ENCODE results near the gene GNB1L.

GNB1L gene

GRCh38 chr22:19819208-19819910 lies 35.3 kb downstream of the GNB1L start (continued):
- no peak for TF ChIP-seq ARNTL (CRISPR knock-in tag; IDR thresholded peaks at IDR 0.05; ENCODE audit: borderline replicate concordance, low read depth)
- TF ChIP-seq PPARA (CRISPR knock-in tag; IDR thresholded peaks at IDR 0.05; ENCODE audit: borderline replicate concordance) = no peak

- ATAC-seq = no peak
- TF ChIP-seq ZC3H10 (CRISPR knock-in tag; IDR thresholded peaks at IDR 0.05) (no peak), GLIS3 (CRISPR knock-in tag; IDR thresholded peaks at IDR 0.05) (no peak), ESRRG (CRISPR knock-in tag; IDR thresholded peaks at IDR 0.05) (no peak), PATZ1 (CRISPR knock-in tag; IDR thresholded peaks at IDR 0.05; ENCODE audit: borderline replicate concordance) (no peak), TOX (CRISPR knock-in tag; IDR thresholded peaks at IDR 0.05; ENCODE audit: borderline replicate concordance) (no peak), PPARA (CRISPR knock-in tag; IDR thresholded peaks at IDR 0.05; ENCODE audit: borderline replicate concordance) (no peak), ISL1 (CRISPR knock-in tag; IDR thresholded peaks at IDR 0.05) (no peak), SNAI2 (CRISPR knock-in tag; IDR thresholded peaks at IDR 0.05) (no peak), ZFP30 (CRISPR knock-in tag; IDR thresholded peaks at IDR 0.05) (no peak), ZNF8 (CRISPR knock-in tag; IDR thresholded peaks at IDR 0.05) (no peak), CSDC2 (CRISPR knock-in tag; IDR thresholded peaks at IDR 0.05) (no peak), ARNTL (CRISPR knock-in tag; IDR thresholded peaks at IDR 0.05; ENCODE audit: borderline replicate concordance, low read depth) (no peak), ZFP3 (CRISPR knock-in tag; IDR thresholded peaks at IDR 0.05) (no peak), TCF4 (CRISPR knock-in tag; IDR thresholded peaks at IDR 0.05; ENCODE audit: borderline replicate concordance) (no peak), ZNF70 (CRISPR knock-in tag; IDR thresholded peaks at IDR 0.05) (no peak), CSRNP3 (CRISPR knock-in tag; IDR thresholded peaks at IDR 0.05) (no peak), CREB5 (CRISPR knock-in tag; IDR thresholded peaks at IDR 0.05; ENCODE audit: low read depth) (no peak)
These were observed 36.1 kb downstream of the GNB1L start for GRCh38 chr22:19818324-19819207.

GRCh38 chr22:19816372-19817119 lies 38.1 kb downstream of the GNB1L start:
- no peak for ATAC-seq
- TF ChIP-seq GLIS3 (CRISPR knock-in tag; IDR thresholded peaks at IDR 0.05) (no peak), ARNTL (CRISPR knock-in tag; IDR thresholded peaks at IDR 0.05; ENCODE audit: borderline replicate concordance, low read depth) (no peak), CREB5 (CRISPR knock-in tag; IDR thresholded peaks at IDR 0.05; ENCODE audit: low read depth) (no peak), TSHZ2 (CRISPR knock-in tag; IDR thresholded peaks at IDR 0.05) (no peak), ZC3H10 (CRISPR knock-in tag; IDR thresholded peaks at IDR 0.05) (no peak), ZFP30 (CRISPR knock-in tag; IDR thresholded peaks at IDR 0.05) (no peak), ESRRG (CRISPR knock-in tag; IDR thresholded peaks at IDR 0.05) (no peak), ZFP3 (CRISPR knock-in tag; IDR thresholded peaks at IDR 0.05) (no peak), ZNF70 (CRISPR knock-in tag; IDR thresholded peaks at IDR 0.05) (no peak), TOX (CRISPR knock-in tag; IDR thresholded peaks at IDR 0.05; ENCODE audit: borderline replicate concordance) (no peak), RARB (CRISPR knock-in tag; IDR thresholded peaks at IDR 0.05) (no peak), BACH2 (CRISPR knock-in tag; IDR thresholded peaks at IDR 0.05; ENCODE audit: borderline replicate concordance) (no peak), PATZ1 (CRISPR knock-in tag; IDR thresholded peaks at IDR 0.05; ENCODE audit: borderline replicate concordance) (no peak), OSR1 (CRISPR knock-in tag; IDR thresholded peaks at IDR 0.05) (no peak)

Data from SK-N-SH treated with all-trans-retinoic acid at 6 μM for 48 hours (cell line).